GM12892 (cell line): ENCODE data around the gene NMRAL1.

ENCODE experiments used
- POLR2A ChIP-seq: IDR thresholded peaks from 2 replicates; pipeline ENCODE4 v1.6.1; 2011; ENCODE audit warnings: low read depth, low read length, control low read depth
- POLR2AphosphoS5 ChIP-seq: IDR thresholded peaks from 2 replicates; pipeline ENCODE4 v1.6.1; 2011; ENCODE audit warnings: low read depth, low read length, control low read depth
- TAF1 ChIP-seq: IDR thresholded peaks from 2 replicates; pipeline ENCODE4 v1.6.1; 2011; ENCODE audit warnings: low read depth, mild to moderate bottlenecking, control low read depth, low read length, borderline replicate concordance

DNA sequence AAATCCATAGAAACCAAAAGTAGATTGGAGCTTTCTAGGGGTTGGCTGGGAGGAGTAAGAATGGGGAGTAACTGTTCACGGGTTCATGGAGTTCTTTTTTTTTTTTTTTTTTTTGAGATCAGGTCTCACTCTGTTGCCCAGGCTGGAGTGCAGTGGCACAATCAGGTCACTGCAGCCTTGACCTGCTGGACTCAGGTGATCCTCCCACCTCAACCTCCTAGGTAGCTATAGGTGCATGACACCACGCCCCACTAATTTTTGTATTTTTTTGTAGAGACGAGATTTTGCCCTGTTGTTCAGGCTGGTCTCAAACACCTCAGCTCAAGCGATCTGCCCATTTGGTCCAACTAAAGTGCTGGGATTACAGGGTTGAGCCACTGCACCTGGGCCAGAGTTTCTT lies 1.5 kb downstream of the NMRAL1 start:
- TF ChIP-seq POLR2A (no peak), TAF1 (no peak), POLR2AphosphoS5 (no peak)
